HL-60 (cell line): ENCODE measurements around the gene ABCF2.

Experiments
- DNase-seq, 2 experiments: peaks; one replicate each; pipeline ENCODE4 v3.0.0-alpha.2; 2010 to 2020; ENCODE audit warnings: low read depth in 1 of 2, low spot score in 1 of 2
- H3K27ac ChIP-seq: fragments of 250-450 bp; sonication (Bioruptor Pico); replicated peaks from 2 replicates; pipeline ENCODE4 v1.5.1; 2020; ENCODE audit warnings: mild to moderate bottlenecking, moderate library complexity
- H3K27me3 ChIP-seq: fragments of 250-450 bp; sonication (Bioruptor Pico); 2 replicates; pipeline ENCODE4 v1.5.1; 2021; ENCODE audit warnings: mild to moderate bottlenecking, moderate library complexity; ENCODE audit not compliant: insufficient read depth, poor library complexity, severe bottlenecking
- H3K4me3 ChIP-seq: replicated peaks from 2 replicates; pipeline ENCODE4 v1.5.1; 2011; ENCODE audit warnings: mild to moderate bottlenecking, control low read depth, low read length; ENCODE audit not compliant: insufficient read depth
- GABPA ChIP-seq: IDR thresholded peaks from 2 replicates; pipeline ENCODE4 v1.6.1; 2012; ENCODE audit warnings: low read depth
- POLR2AphosphoS5 ChIP-seq: IDR thresholded peaks from 2 replicates; pipeline ENCODE4 v1.6.1; 2012; ENCODE audit warnings: low read depth
- REST ChIP-seq: IDR thresholded peaks from 2 replicates; pipeline ENCODE4 v1.6.1; 2012; ENCODE audit warnings: low read depth; ENCODE audit not compliant: insufficient replicate concordance
- SPI1 ChIP-seq: IDR thresholded peaks from 2 replicates; pipeline ENCODE4 v1.6.1; 2012; ENCODE audit warnings: low read depth, mild to moderate bottlenecking, borderline replicate concordance
- TF ChIP-seq, protein P1 (sequence below): IDR thresholded peaks from one replicate; pipeline ENCODE4 v1.5.1; 2011; ENCODE audit warnings: low read length, control low read depth, inconsistent platforms; ENCODE audit not compliant: insufficient read depth

ABCF2 gene

DNA sequence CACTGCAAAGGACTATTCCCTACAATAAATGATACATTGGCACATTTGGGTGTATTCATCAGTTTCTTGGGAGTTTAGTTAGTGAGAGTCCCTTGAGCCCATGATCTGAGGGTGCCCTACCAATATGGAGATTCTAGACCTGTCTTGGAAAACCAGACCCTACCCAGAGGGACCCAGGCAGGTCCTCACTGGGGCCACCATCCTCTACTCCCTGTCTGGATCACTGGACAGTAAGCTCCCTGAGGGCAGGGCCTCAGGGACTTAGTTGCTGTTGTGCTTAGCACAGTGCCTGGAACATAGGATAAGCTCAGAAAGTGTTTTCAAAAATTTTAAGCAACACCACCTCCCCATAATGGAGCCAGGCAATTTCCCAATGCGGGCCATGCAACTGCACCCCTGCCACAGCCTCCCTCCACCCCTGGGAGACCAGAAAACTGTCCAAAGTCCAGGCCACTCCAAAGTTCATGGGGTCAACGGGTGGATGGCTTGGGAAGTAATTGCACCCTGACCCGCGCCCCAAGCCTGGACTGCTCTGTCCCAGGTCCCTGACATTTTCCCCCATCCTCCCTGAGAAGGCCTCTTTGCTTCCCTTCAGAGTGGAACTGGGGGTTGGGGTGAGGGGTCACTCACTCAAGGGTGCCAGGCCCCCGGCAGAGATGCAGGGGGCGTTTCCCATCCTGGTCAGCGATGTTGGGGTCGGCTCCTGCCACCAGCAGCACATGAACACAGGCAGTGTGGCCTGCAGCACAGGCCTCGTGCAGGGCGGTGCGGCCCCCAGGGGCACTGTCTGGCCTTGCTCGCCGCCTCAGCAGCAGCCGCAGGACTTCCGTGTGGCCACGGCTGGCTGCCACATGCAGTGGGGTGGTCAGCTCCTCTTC, 41.0 kb downstream of the ABCF2 start:
- Histone ChIP-seq H3K27me3 (peaks cover 12% of the 10 kb centered on the region), H3K27ac (no peak overlapping the region), H3K4me3 (no peak overlapping the region)
- no peak for DNase-seq
- TF ChIP-seq REST = no peak
- TF ChIP-seq, protein P1, sequence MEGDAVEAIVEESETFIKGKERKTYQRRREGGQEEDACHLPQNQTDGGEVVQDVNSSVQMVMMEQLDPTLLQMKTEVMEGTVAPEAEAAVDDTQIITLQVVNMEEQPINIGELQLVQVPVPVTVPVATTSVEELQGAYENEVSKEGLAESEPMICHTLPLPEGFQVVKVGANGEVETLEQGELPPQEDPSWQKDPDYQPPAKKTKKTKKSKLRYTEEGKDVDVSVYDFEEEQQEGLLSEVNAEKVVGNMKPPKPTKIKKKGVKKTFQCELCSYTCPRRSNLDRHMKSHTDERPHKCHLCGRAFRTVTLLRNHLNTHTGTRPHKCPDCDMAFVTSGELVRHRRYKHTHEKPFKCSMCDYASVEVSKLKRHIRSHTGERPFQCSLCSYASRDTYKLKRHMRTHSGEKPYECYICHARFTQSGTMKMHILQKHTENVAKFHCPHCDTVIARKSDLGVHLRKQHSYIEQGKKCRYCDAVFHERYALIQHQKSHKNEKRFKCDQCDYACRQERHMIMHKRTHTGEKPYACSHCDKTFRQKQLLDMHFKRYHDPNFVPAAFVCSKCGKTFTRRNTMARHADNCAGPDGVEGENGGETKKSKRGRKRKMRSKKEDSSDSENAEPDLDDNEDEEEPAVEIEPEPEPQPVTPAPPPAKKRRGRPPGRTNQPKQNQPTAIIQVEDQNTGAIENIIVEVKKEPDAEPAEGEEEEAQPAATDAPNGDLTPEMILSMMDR = no peak

DNA sequence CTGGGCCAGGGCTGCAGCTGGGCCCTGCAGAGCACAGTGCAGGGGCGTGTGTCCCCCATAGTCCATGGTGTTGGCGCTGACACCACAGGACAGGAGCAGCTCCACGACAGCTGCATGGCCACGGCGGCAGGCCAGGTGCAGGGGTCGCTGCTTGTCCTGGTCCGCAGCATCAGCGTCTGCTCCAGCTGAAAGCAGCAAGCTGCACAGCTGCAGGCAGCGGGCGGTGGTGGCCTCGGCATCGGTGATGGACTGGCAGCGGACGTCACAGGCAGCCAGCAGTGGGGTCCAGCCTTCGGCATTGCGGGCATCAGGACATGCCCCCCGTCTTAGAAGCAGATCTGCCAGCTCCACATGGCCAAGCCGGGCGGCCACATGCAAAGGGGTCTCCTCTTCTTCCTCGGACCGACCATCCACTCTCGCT, 46.0 kb downstream of the ABCF2 start:
- Histone ChIP-seq H3K4me3 (no peak overlapping the region), H3K27ac (no peak overlapping the region), H3K27me3 (no peaks in the 10 kb centered on the region)
- no peak for DNase-seq
- TF ChIP-seq SPI1 = no peak
- TF ChIP-seq, protein P1 = no peak
- no peak for TF ChIP-seq GABPA
- TF ChIP-seq POLR2AphosphoS5 = no peak

GRCh38 chr7:151179946-151180345, 47.1 kb downstream of the ABCF2 start:
- Histone ChIP-seq H3K27me3 (no peaks in the 10 kb centered on the region), H3K27ac (no peak overlapping the region), H3K4me3 (no peak overlapping the region)
- no peak for DNase-seq
- TF ChIP-seq REST (no peak), GABPA (no peak), POLR2AphosphoS5 (no peak), SPI1 (no peak)
- TF ChIP-seq, protein P1 = no peak
